Lower leg skin (tissue), 3 donors: ENCODE results near the gene KLHL11.

Experiments
- CTCF ChIP-seq, 3 donors: fragments of 450-650 bp; IDR thresholded peaks; one replicate each; pipeline ENCODE4 v1.5.1; 2016; ENCODE audit warnings: antibody characterized with exemption in 3 of 3, mild to moderate bottlenecking in 3 of 3, moderate library complexity in 2 of 3
- POLR2A ChIP-seq, 2 donors: fragments of 450-650 bp; IDR thresholded peaks; one replicate each; pipeline ENCODE4 v1.6.1; 2016 to 2017; ENCODE audit warnings: antibody characterized with exemption in 2 of 2, mild to moderate bottlenecking in 1 of 2, moderate library complexity in 1 of 2

- no peak for TF ChIP-seq CTCF (IDR thresholded peaks at IDR 0.05)
- no peak for TF ChIP-seq POLR2A (IDR thresholded peaks at IDR 0.05)
Measured at GRCh38 chr17:41865596-41865893, 322 bp upstream of the KLHL11 start.
